ENCODE data around the gene NME7.

NME7 gene

GRCh38 chr1:169103480-169103893 lies 264.1 kb downstream of the NME7 start:
- DNase-seq: no peak

- DNase-seq: no peak
Observed at GRCh38 chr1:169103002-169103401, 264.6 kb downstream of the NME7 start.

GRCh38 chr1:169102567-169102966 lies 265.0 kb downstream of the NME7 start:
- no peak for DNase-seq

GRCh38 chr1:169100651-169101088 lies 266.9 kb downstream of the NME7 start:
- no peak for DNase-seq

- no peak for DNase-seq
Observed at GRCh38 chr1:169100208-169100607, 267.4 kb downstream of the NME7 start.

- no peak for DNase-seq
Observed at GRCh38 chr1:169099561-169099960, 268.0 kb downstream of the NME7 start.

- peak; percentile 80 to 85 for DNase-seq
Observed at GRCh38 chr1:169098380-169098779, 269.2 kb downstream of the NME7 start.

GRCh38 chr1:169094897-169095569 lies 272.6 kb downstream of the NME7 start:
- no peak for DNase-seq

- no peak for DNase-seq
Observed at GRCh38 chr1:169092399-169092798, 275.2 kb downstream of the NME7 start.

GRCh38 chr1:169091480-169091941 lies 276.1 kb downstream of the NME7 start:
- DNase-seq: no peak

GRCh38 chr1:169090900-169091311 lies 276.7 kb downstream of the NME7 start:
- DNase-seq: no peak

- DNase-seq: no peak
Observed at GRCh38 chr1:169090308-169090899, 277.2 kb downstream of the NME7 start.

- no peak for DNase-seq
Observed at GRCh38 chr1:169089776-169090175, 277.8 kb downstream of the NME7 start.

GRCh38 chr1:169087876-169088275 lies 279.7 kb downstream of the NME7 start:
- DNase-seq: no peak

- DNase-seq: no peak
Observed at GRCh38 chr1:169086603-169087455, 280.8 kb downstream of the NME7 start.

GRCh38 chr1:169085911-169086310 lies 281.7 kb downstream of the NME7 start:
- DNase-seq: no peak
